Limb (tissue), 2 donors: ENCODE measurements around the gene MAPK8IP3.
A peak's percentile ranks its signal among the peaks of the same experiment; 100 is the strongest.

Source experiments
- DNase-seq, 2 donors: peaks; one replicate each; pipeline ENCODE4 v3.0.0-alpha.2; 2016; ENCODE audit errors: extremely low spot score in 2 of 2

Gene MAPK8IP3

GRCh38 chr16:1773703-1774447, 67.9 kb downstream of the MAPK8IP3 start:
- no peak for DNase-seq

- DNase-seq: no peak
Measured at GRCh38 chr16:1774448-1774780, 68.4 kb downstream of the MAPK8IP3 start.

- no peak for DNase-seq
Measured at GRCh38 chr16:1775006-1775845, 69.2 kb downstream of the MAPK8IP3 start.

- DNase-seq: no peak
Measured at GRCh38 chr16:1775846-1776671, 70.1 kb downstream of the MAPK8IP3 start.

- no peak for DNase-seq
Measured at GRCh38 chr16:1776672-1776955, 70.6 kb downstream of the MAPK8IP3 start.

GRCh38 chr16:1776991-1777374, 71.0 kb downstream of the MAPK8IP3 start:
- DNase-seq: no peak

GRCh38 chr16:1777375-1778199, 71.6 kb downstream of the MAPK8IP3 start:
- DNase-seq: no peak

- DNase-seq: no peak
Measured at GRCh38 chr16:1778200-1779179, 72.5 kb downstream of the MAPK8IP3 start.

- DNase-seq: no peak
Measured at GRCh38 chr16:1779234-1779701, 73.3 kb downstream of the MAPK8IP3 start.

- no peak for DNase-seq
Measured at GRCh38 chr16:1779741-1780676, 74.0 kb downstream of the MAPK8IP3 start.

- DNase-seq: no peak
Measured at GRCh38 chr16:1780677-1781072, 74.7 kb downstream of the MAPK8IP3 start.

- no peak for DNase-seq
Measured at GRCh38 chr16:1781254-1781653, 75.3 kb downstream of the MAPK8IP3 start.

- DNase-seq: no peak
Measured at GRCh38 chr16:1781758-1782407, 75.9 kb downstream of the MAPK8IP3 start.

GRCh38 chr16:1782408-1783264, 76.6 kb downstream of the MAPK8IP3 start, which contains the start of the genes NUBP2 and SPSB3:
Gene NUBP2 (plus strand): TSS chr16:1782960. CDS start chr16:1783021, 61 bp downstream.
Gene SPSB3 (minus strand): TSS chr16:1782571. CDS start chr16:1781483, 1,088 bp downstream.
- peak; percentile 99 to 100 for DNase-seq

GRCh38 chr16:1784977-1785845, 79.2 kb downstream of the MAPK8IP3 start:
- no peak for DNase-seq

GRCh38 chr16:1785846-1786170, 79.8 kb downstream of the MAPK8IP3 start:
- no peak for DNase-seq
